Liver (tissue), 9 donors: ENCODE results near the gene INTS2. TPM values are rescaled to one million over a fixed set of nuclear protein-coding genes. Genes with fewer than 3 reads are reported as not detected.

Experiments
- DNase-seq: peaks from one replicate; pipeline ENCODE4 v3.0.0-alpha.2; 2017; ENCODE audit warnings: low spot score
- H3K27ac ChIP-seq, 2 donors: one replicate each; pipeline ENCODE4 v1.7.0; 2013; ENCODE audit warnings: inconsistent platforms in 2 of 2, low read length in 2 of 2, control low read depth in 1 of 2, low read depth in 1 of 2, mild to moderate bottlenecking in 1 of 2
- H3K27me3 ChIP-seq, 4 donors: one replicate each; pipeline versions ENCODE4 v1.6.1 to v1.7.0; 2013; ENCODE audit warnings: low read length in 3 of 4, inconsistent platforms in 1 of 4, mild to moderate bottlenecking in 1 of 4, moderate library complexity in 1 of 4; ENCODE audit not compliant: control insufficient read depth in 4 of 4, insufficient read depth in 4 of 4
- H3K36me3 ChIP-seq, 4 donors: one replicate each; pipeline versions ENCODE4 v1.6.1 to v1.7.0; 2013; ENCODE audit warnings: low read length in 3 of 4, mild to moderate bottlenecking in 3 of 4, low read depth in 1 of 4, moderate library complexity in 1 of 4; ENCODE audit not compliant: control insufficient read depth in 4 of 4, insufficient read depth in 3 of 4
- H3K4me1 ChIP-seq, 4 donors: one replicate each; pipeline versions ENCODE4 v1.6.1 to v1.7.0; 2013; ENCODE audit warnings: low read length in 3 of 4, mild to moderate bottlenecking in 3 of 4, moderate library complexity in 1 of 4; ENCODE audit not compliant: control insufficient read depth in 4 of 4, insufficient read depth in 4 of 4
- H3K4me3 ChIP-seq, 3 donors: one replicate each; pipeline versions ENCODE4 v1.6.1 to v1.7.0; 2013; ENCODE audit warnings: low read length in 3 of 3, control low read depth in 1 of 3, low read depth in 1 of 3, mild to moderate bottlenecking in 1 of 3
- H3K9ac ChIP-seq, 2 donors: one replicate each; pipeline ENCODE4 v1.7.0; 2013; ENCODE audit warnings: low read length in 2 of 2, mild to moderate bottlenecking in 2 of 2, moderate library complexity in 2 of 2, control low read depth in 1 of 2, low read depth in 1 of 2
- H3K9me3 ChIP-seq, 4 donors: one replicate each; pipeline versions ENCODE4 v1.6.1 to v1.7.0; 2013; ENCODE audit warnings: low read length in 3 of 4; ENCODE audit not compliant: control insufficient read depth in 4 of 4
- EGR1 ChIP-seq, 2 donors: IDR thresholded peaks; 2 replicates each; pipeline ENCODE4 v1.6.1; 2016 to 2018; ENCODE audit warnings: antibody characterized with exemption in 2 of 2, low read depth in 2 of 2
- FOXA1 ChIP-seq: IDR thresholded peaks from 2 replicates; pipeline ENCODE4 v1.6.1; 2016; ENCODE audit warnings: antibody characterized with exemption
- FOXA2 ChIP-seq: IDR thresholded peaks from 2 replicates; pipeline ENCODE4 v1.6.1; 2016; ENCODE audit warnings: antibody characterized with exemption
- GABPA ChIP-seq, 2 donors: IDR thresholded peaks in 1 of 2; conservative IDR thresholded peaks in 1 of 2; 2 replicates each; pipeline ENCODE4 v1.6.1; 2016; ENCODE audit warnings: antibody characterized with exemption in 2 of 2, mild to moderate bottlenecking in 1 of 2, moderate library complexity in 1 of 2
- HNF4A ChIP-seq, 2 donors: conservative IDR thresholded peaks; 2 replicates each; pipeline ENCODE4 v1.6.1; 2016; ENCODE audit warnings: antibody characterized with exemption in 2 of 2, mild to moderate bottlenecking in 2 of 2
- HNF4G ChIP-seq: IDR thresholded peaks from 2 replicates; pipeline ENCODE4 v1.6.1; 2016; ENCODE audit warnings: antibody characterized with exemption
- JUND ChIP-seq, 2 donors: IDR thresholded peaks; 2 replicates each; pipeline ENCODE4 v1.6.1; 2016; ENCODE audit warnings: antibody characterized with exemption in 2 of 2
- MAX ChIP-seq: IDR thresholded peaks from 2 replicates; pipeline ENCODE4 v1.6.1; 2016; ENCODE audit warnings: antibody characterized with exemption
- NR2F2 ChIP-seq: IDR thresholded peaks from 2 replicates; pipeline ENCODE4 v1.6.1; 2016; ENCODE audit warnings: antibody characterized with exemption
- RAD21 ChIP-seq, 2 donors: IDR thresholded peaks; 2 replicates each; pipeline ENCODE4 v1.6.1; 2016; ENCODE audit warnings: antibody characterized with exemption in 2 of 2, mild to moderate bottlenecking in 2 of 2
- RXRA ChIP-seq, 2 donors: IDR thresholded peaks; 2 replicates each; pipeline ENCODE4 v1.6.1; 2017 to 2018; ENCODE audit warnings: antibody characterized with exemption in 2 of 2, mild to moderate bottlenecking in 1 of 2
- SP1 ChIP-seq: IDR thresholded peaks from 2 replicates; pipeline ENCODE4 v1.6.1; 2018; ENCODE audit warnings: antibody characterized with exemption, mild to moderate bottlenecking
- TAF1 ChIP-seq: conservative IDR thresholded peaks from 2 replicates; pipeline ENCODE4 v1.6.1; 2016; ENCODE audit warnings: antibody characterized with exemption, mild to moderate bottlenecking
- YY1 ChIP-seq: IDR thresholded peaks from 2 replicates; pipeline ENCODE4 v1.6.1; 2016; ENCODE audit warnings: antibody characterized with exemption, mild to moderate bottlenecking
- ZBTB33 ChIP-seq: IDR thresholded peaks from 2 replicates; pipeline ENCODE4 v1.6.1; 2016; ENCODE audit warnings: antibody characterized with exemption
- WGBS: extraction: QIAGEN DNeasy Blood & Tissue Kit; methylation state at CpG from one replicate; pipeline ENCODE4 v1.1.7; 2013; 5-methylcytosine and 5-hydroxymethylcytosine counted together
- polyA plus RNA-seq, 2 donors: library from polyadenylated mRNA; stranded (reverse) in 1 of 2; unstranded in 1 of 2; fragments of 200-250 nt in 1 of 2; fragments of >200 nt in 1 of 2; fragmentation: Nextera tagmentation in 1 of 2; extraction: Ambion mirVana in 1 of 2; gene quantifications; one replicate each; pipeline versions ENCODE4 v1.2.1 to v1.2.3, GENCODE V29; 2013 to 2015
- total RNA-seq, 2 donors: library from RNA; depleted of rRNA; stranded (reverse); fragments of >200 nt; gene quantifications; one replicate each; pipeline ENCODE4 v1.2.3, GENCODE V29; 2014
- TF ChIP-seq, protein P1 (sequence below): IDR thresholded peaks from 2 replicates; pipeline ENCODE4 v1.6.1; 2016; ENCODE audit warnings: antibody characterized with exemption, mild to moderate bottlenecking
- TF ChIP-seq, protein P2 (sequence below): IDR thresholded peaks from 2 replicates; pipeline ENCODE4 v1.6.1; 2016; ENCODE audit warnings: antibody characterized with exemption
- TF ChIP-seq, protein P3 (sequence below): fragments of 150-350 bp; IDR thresholded peaks from 2 replicates; pipeline ENCODE4 v1.5.1; 2017; ENCODE audit warnings: improper control_type of control experiment, low read depth, low read length; ENCODE audit not compliant: missing input control
- donor health status: healthy.
- donor health status: healthy.
- donor health status: healthy.
- donor health status: healthy.
- donor health status: healthy.

INTS2 gene
- total and polyA plus RNA-seq, 4 donors: 1.1 to 9.9 (median 5.7) TPM

DNA sequence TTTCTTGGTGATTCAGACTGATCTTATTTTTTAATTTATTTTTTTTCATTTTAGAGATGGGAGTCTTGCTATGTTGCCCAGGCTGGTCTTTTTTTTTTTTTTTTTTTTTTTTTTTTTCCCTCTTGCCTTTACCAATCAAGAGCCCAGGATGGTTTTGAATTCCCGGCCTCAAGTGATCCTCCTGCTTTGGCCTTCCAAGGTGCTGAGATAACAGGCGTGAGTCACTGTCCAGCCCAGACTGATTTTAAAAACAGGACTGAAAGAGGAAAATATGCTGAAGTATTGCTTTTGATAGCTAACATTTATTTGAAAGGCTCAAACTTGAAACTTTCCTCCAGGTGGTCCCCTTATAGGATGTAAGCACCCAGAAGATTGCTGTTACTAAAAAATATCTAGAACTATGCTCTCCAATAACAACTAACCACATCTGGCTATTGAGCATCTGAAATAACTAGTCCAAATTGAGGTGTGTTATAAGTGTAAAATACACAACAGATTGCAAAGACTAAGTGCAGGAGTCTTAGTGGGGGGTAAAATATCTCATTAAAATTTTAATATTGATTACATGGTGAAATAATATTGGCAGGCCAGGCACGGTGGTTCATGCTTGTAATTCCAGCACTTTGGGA is 48.7 kb downstream of the INTS2 start:
- no peak for DNase-seq

DNA sequence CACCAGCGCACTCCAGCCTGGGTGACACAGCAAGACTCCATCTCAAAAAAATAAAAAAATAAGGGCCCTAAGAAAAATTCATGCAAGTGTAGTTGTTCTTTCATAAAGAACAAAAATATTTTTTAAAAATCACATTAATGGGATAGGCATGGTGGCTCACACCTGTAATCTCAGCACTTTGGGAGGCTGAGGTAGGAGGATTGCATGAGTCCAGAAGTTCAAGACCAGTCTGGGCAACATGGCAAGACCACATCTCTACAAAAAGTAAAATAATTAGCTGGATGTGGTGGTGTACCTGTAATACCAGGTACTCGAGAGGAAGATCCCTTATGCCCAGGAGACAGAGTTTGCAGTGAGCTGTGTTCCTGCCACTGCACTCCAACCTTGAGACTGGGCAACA is 49.3 kb downstream of the INTS2 start:
- H3K4me1 ChIP-seq: no peaks in the 10 kb centered on the region
- peaks cover 0 to 23% (median 10%) of the 10 kb centered on the region in 4 donors for H3K36me3 ChIP-seq
- no peak for DNase-seq
- H3K27ac ChIP-seq: no peak overlapping the region
- no peak overlapping the region for H3K4me3 ChIP-seq
- TF ChIP-seq RAD21 (IDR thresholded peaks at IDR 0.05) (no peak), TAF1 (no peak), RXRA (IDR thresholded peaks at IDR 0.05) (no peak), SP1 (no peak), ZBTB33 (no peak), FOXA1 (no peak), NR2F2 (no peak), GABPA (IDR thresholded peaks at IDR 0.05 in 1 of 2, conservative IDR thresholded peaks at IDR 0.05 in 1 of 2) (no peak), MAX (no peak), HNF4G (no peak), FOXA2 (no peak), EGR1 (IDR thresholded peaks at IDR 0.05; ENCODE audit: low read depth in 2 of 2) (no peak), YY1 (no peak), HNF4A (conservative IDR thresholded peaks at IDR 0.05) (no peak), JUND (IDR thresholded peaks at IDR 0.05) (no peak)
- TF ChIP-seq, protein P1, sequence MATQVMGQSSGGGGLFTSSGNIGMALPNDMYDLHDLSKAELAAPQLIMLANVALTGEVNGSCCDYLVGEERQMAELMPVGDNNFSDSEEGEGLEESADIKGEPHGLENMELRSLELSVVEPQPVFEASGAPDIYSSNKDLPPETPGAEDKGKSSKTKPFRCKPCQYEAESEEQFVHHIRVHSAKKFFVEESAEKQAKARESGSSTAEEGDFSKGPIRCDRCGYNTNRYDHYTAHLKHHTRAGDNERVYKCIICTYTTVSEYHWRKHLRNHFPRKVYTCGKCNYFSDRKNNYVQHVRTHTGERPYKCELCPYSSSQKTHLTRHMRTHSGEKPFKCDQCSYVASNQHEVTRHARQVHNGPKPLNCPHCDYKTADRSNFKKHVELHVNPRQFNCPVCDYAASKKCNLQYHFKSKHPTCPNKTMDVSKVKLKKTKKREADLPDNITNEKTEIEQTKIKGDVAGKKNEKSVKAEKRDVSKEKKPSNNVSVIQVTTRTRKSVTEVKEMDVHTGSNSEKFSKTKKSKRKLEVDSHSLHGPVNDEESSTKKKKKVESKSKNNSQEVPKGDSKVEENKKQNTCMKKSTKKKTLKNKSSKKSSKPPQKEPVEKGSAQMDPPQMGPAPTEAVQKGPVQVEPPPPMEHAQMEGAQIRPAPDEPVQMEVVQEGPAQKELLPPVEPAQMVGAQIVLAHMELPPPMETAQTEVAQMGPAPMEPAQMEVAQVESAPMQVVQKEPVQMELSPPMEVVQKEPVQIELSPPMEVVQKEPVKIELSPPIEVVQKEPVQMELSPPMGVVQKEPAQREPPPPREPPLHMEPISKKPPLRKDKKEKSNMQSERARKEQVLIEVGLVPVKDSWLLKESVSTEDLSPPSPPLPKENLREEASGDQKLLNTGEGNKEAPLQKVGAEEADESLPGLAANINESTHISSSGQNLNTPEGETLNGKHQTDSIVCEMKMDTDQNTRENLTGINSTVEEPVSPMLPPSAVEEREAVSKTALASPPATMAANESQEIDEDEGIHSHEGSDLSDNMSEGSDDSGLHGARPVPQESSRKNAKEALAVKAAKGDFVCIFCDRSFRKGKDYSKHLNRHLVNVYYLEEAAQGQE: no peak
- TF ChIP-seq, protein P2, sequence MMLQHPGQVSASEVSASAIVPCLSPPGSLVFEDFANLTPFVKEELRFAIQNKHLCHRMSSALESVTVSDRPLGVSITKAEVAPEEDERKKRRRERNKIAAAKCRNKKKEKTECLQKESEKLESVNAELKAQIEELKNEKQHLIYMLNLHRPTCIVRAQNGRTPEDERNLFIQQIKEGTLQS: no peak
- TF ChIP-seq, protein P3, sequence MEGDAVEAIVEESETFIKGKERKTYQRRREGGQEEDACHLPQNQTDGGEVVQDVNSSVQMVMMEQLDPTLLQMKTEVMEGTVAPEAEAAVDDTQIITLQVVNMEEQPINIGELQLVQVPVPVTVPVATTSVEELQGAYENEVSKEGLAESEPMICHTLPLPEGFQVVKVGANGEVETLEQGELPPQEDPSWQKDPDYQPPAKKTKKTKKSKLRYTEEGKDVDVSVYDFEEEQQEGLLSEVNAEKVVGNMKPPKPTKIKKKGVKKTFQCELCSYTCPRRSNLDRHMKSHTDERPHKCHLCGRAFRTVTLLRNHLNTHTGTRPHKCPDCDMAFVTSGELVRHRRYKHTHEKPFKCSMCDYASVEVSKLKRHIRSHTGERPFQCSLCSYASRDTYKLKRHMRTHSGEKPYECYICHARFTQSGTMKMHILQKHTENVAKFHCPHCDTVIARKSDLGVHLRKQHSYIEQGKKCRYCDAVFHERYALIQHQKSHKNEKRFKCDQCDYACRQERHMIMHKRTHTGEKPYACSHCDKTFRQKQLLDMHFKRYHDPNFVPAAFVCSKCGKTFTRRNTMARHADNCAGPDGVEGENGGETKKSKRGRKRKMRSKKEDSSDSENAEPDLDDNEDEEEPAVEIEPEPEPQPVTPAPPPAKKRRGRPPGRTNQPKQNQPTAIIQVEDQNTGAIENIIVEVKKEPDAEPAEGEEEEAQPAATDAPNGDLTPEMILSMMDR: no peak
- no peaks in the 10 kb centered on the region for H3K9me3 ChIP-seq
- WGBS: over 99% methylated on average over 2 of the region's 2 CpGs
- H3K9ac ChIP-seq: no peak overlapping the region
- H3K27me3 ChIP-seq: no peaks in the 10 kb centered on the region

More for the DNA sequence above, 48.7 kb downstream of the INTS2 start:
- WGBS: 96% methylated on average over 3 of the region's 3 CpGs
- Histone ChIP-seq H3K27ac (no peak overlapping the region), H3K9me3 (no peaks in the 10 kb centered on the region), H3K4me1 (no peaks in the 10 kb centered on the region), H3K4me3 (no peak overlapping the region), H3K9ac (no peak overlapping the region), H3K36me3 (peaks cover 0 to 25% (median 10%) of the 10 kb centered on the region in 4 donors), H3K27me3 (no peaks in the 10 kb centered on the region)
- TF ChIP-seq JUND (IDR thresholded peaks at IDR 0.05): no peak
- TF ChIP-seq, protein P2: no peak
- no peak for TF ChIP-seq FOXA2
- TF ChIP-seq RXRA (IDR thresholded peaks at IDR 0.05): no peak
- TF ChIP-seq GABPA (IDR thresholded peaks at IDR 0.05 in 1 of 2, conservative IDR thresholded peaks at IDR 0.05 in 1 of 2): no peak
- TF ChIP-seq YY1: no peak
- TF ChIP-seq ZBTB33: no peak
- TF ChIP-seq EGR1 (IDR thresholded peaks at IDR 0.05; ENCODE audit: low read depth in 2 of 2): no peak
- no peak for TF ChIP-seq HNF4G
- no peak for TF ChIP-seq SP1
